C4-2B (cell line): ENCODE measurements around the gene ATG101.

Experiments used
- H3K27ac ChIP-seq: fragments of 450-650 bp; 2 replicates; pipeline ENCODE4 v1.5.1; 2017
- ZFX ChIP-seq: fragments of 450-650 bp; IDR thresholded peaks from 2 replicates; pipeline ENCODE4 v1.6.1; 2017
- TF ChIP-seq, protein P1 (sequence below): fragments of 450-650 bp; conservative IDR thresholded peaks from 2 replicates; pipeline ENCODE4 v1.5.1; 2017; ENCODE audit warnings: mild to moderate bottlenecking

Gene ATG101, protein sequence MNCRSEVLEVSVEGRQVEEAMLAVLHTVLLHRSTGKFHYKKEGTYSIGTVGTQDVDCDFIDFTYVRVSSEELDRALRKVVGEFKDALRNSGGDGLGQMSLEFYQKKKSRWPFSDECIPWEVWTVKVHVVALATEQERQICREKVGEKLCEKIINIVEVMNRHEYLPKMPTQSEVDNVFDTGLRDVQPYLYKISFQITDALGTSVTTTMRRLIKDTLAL

DNA sequence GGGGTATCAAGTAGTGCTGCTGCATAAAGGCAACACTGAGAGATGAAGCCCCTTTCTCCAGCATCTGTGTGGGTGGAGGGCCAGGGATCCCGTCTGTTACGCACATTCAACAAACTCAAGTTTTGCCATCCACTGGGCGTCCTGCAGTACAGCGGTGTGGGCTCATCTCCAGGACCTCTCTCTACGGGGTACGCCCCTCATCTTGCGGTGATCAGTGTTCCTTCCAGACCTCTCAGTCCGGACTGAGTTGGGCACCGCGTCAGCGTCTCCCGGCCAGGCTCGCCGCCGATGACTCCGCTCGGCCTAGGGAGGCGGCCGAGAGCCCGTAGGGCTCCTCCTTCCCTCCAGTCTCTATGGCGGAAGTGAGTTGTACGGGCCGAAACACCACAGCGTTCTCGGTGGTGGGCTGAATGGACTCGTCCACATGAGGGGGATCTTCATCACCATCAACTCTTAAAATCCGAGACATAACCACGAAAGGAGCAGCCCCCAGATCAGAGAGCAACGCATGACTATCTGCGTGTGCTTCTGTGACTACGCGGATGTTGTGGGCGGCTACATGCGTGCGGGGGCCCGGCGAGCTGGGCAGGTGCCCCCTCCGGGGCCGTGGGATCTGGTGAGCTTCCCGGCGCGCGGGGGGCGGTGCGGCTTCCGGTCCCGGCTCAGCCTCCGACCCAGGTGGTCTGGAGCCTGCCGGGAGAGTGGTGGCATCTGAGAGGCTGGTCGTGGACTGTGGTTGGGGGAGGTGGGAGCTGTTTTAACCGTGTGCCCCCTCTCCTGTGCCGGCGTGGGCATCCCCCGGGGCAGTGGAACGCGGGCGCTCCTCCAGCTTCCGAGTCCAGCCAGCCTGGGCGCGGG lies at the start of gene ATG101:
Gene ATG101, plus strand, starts transcription at position 652 of the 858 bp plus-strand sequence. CDS start 3,673 bp downstream, outside the sequence.
- no peak for TF ChIP-seq ZFX
- TF ChIP-seq, protein P1, sequence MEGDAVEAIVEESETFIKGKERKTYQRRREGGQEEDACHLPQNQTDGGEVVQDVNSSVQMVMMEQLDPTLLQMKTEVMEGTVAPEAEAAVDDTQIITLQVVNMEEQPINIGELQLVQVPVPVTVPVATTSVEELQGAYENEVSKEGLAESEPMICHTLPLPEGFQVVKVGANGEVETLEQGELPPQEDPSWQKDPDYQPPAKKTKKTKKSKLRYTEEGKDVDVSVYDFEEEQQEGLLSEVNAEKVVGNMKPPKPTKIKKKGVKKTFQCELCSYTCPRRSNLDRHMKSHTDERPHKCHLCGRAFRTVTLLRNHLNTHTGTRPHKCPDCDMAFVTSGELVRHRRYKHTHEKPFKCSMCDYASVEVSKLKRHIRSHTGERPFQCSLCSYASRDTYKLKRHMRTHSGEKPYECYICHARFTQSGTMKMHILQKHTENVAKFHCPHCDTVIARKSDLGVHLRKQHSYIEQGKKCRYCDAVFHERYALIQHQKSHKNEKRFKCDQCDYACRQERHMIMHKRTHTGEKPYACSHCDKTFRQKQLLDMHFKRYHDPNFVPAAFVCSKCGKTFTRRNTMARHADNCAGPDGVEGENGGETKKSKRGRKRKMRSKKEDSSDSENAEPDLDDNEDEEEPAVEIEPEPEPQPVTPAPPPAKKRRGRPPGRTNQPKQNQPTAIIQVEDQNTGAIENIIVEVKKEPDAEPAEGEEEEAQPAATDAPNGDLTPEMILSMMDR = peak; percentile 96
- peak within 1 kb of the TSS; percentile 88 for H3K27ac ChIP-seq

DNA sequence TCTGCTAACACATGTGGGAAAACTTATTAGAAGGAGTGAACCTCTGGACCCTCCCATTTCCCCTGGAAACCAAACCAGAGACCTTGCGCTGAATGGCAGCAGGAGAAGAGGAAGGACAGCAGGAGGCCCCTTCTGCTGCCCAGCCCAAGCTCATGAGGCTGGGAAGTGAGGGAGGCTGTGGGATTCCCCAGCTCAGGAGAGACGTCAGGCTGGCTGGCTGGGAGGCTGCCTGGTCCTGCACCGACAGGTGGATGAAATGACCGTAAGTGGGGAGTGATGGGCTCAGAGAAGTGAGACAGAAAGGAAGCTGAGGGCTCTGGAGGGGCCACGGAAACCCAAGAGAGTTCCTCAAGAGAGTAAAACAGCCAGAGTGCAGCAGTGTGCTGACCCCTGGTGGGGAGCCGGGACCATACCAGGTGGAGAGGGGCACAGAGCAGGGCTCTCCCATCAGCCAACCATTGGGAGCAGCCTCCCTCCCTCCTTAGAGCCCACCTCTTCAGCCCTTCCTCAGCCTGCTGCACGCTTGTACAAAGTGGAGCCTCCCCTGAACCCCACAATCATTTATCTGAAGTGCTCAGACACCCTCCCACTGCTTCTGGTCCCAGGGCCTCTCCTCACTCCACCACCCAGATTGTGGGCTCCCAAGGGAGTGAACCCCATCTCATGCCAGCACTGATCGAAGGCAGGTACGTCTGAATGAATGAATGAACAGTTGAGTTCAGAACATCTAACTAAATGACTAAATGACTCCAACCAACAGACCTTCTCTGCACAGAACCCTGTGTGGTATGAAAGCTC lies 49.0 kb upstream of the ATG101 start:
- no peak overlapping the region for H3K27ac ChIP-seq
- TF ChIP-seq, protein P1 = peak; percentile 75
- TF ChIP-seq ZFX = no peak

DNA sequence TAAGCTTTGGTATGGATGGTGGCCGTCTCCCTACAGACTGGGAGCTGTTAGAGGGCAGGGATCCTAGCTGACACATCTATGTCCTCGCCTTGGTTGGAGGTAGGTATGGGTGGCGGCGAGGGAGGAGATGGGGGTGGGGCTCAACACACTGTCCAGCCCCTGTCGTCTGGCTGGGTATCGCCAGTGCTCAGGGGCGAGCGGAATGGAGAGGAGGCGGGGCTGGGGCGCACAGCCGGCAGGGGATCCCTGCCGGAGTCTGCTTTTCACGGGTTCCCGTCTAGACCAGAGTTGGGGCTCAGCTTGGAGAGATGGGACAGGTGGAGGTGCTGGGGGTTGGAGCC lies 47.0 kb upstream of the ATG101 start:
- H3K27ac ChIP-seq = no peak overlapping the region; the same call in 1 of the 2 replicates

DNA sequence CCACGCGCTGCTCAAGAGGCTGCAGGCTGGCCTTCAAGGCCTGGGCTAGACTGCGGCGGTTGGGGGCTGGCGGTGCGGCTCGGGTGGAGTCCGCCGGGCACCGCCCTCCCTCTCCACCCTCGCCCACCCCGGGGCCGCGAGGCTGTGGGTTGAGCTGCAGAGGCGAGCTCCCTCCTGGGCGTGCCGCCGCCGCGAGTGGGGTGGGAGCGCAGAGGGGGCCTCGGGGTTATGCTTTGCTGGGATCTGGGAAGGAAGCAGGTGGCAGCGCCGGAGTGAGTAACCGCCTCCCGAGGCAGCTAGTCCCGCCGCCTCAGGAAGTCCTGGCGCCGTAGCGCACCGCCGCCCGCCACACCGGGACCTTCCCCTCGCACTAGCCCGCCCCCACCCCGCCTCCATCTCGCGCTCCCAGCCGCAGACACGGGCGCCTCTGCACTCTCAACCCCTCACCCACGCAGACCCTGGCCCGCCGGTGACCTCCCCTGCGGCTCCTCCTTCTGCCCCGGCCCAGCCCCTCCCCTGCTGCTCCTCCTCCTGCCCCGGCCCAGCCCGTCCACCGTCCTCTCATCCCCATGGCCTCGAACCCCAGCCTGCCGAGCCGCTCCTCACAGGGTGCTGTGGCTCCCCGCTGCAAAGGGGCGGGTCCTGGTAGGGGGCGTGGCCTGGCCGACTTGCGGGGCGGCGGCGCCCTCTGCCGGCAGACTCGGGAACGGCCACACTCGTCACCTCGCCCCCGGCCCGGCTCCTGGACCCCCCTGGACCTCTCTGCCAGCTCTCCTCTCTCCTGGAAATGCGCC lies 46.4 kb upstream of the ATG101 start:
- H3K27ac ChIP-seq = peak overlapping the region; percentile 14; the same call in 1 of the 2 replicates
- no peak for TF ChIP-seq ZFX
- TF ChIP-seq, protein P1 = peak; percentile 99

More for the DNA sequence above, 47.0 kb upstream of the ATG101 start:
- TF ChIP-seq, protein P1 = no peak
- no peak for TF ChIP-seq ZFX

DNA sequence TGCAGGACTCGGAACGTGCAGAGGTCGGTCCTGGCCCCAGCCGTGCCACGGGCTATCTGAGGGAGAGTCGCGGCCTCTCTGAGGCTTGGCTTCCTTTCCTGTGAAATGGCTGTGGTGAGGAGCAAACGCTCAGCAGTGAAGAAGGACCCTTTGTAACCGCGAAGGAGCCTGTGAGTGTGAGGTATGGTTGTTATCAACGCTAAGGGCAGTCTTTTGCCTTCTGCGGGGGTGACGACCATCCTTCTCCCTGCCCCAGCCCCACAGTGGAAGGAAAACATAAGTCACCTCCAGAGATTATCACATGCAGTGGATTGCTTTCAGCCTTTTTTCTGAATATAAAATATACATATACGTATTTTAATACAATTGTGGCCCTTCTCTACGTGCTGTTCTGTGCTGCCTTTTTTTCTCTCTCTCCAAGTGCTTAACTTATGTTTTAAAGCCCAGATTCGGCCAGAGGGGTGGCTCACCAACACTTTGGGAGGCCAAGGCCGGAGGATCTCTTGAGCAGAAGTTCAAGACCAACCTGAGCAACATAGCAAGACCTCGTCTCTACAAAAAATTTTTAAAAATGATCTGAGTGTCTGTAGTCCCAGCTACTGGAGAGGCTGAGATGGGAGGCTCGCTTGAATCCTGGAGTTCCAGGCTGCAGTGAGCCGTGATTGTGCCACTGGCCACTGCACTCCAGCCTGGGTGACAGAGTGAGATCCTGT lies 45.6 kb upstream of the ATG101 start:
- TF ChIP-seq, protein P1 = peak; percentile 65
- no peak for TF ChIP-seq ZFX
- peak overlapping the region; percentile 14; the same call in 1 of the 2 replicates for H3K27ac ChIP-seq

DNA sequence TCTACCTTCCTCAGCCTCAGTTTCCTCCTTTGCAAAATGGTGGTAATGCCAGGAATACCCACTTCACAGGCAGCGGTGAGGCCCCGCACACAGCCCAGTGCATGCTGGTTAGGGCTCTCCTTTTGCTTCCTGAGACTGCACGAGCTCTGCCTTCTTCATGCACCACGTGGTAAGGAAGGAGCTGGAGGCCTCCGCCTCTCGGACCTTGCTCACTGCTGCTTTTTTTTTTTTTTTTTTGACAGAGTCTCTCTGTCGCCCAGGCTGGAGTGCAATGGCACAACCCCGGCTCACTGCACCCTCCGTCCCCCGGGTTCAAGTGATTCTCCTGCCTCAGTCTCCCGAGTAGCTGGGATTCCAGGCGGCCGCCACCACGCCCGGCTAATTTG lies 44.9 kb upstream of the ATG101 start:
- H3K27ac ChIP-seq = no peak overlapping the region; the same call in 1 of the 2 replicates
- TF ChIP-seq ZFX = no peak
- TF ChIP-seq, protein P1 = no peak
